Activated T-helper 17 cell treated with anti-CD3 and anti-CD28 coated beads, Interleukin-2, amount 50 U/mL, for 72 hours (primary cell): ENCODE measurements around the gene GLP1R. TPM values are rescaled to one million over a fixed set of nuclear protein-coding genes. Genes with fewer than 3 reads are reported as not detected.
A peak's percentile ranks its signal among the peaks of the same experiment; 100 is the strongest.

Experiments
- ATAC-seq: fragments of 150-1000 bp; cut with Tn5 transposase; replicated peaks from 2 replicates; pipeline ENCODE4 v1.10.0; 2021; ENCODE audit warnings: mild to moderate bottlenecking, moderate library complexity
- H3K27ac Mint-ChIP-seq: one replicate; pipeline ENCODE4 v1.8.0; 2022; ENCODE audit warnings: mixed read lengths
- H3K27me3 Mint-ChIP-seq: one replicate; pipeline ENCODE4 v1.8.0; 2022; ENCODE audit warnings: mixed read lengths
- H3K36me3 Mint-ChIP-seq: one replicate; pipeline ENCODE4 v1.8.0; 2022; ENCODE audit warnings: low read depth, mild to moderate bottlenecking, mixed read lengths
- H3K4me1 Mint-ChIP-seq: one replicate; pipeline ENCODE4 v1.8.0; 2022; ENCODE audit warnings: mixed read lengths
- H3K4me3 Mint-ChIP-seq: one replicate; pipeline ENCODE4 v1.8.0; 2022; ENCODE audit warnings: mild to moderate bottlenecking, mixed read lengths
- H3K9me3 Mint-ChIP-seq: one replicate; pipeline ENCODE4 v1.8.0; 2022; ENCODE audit warnings: mixed read lengths
- total RNA-seq, 2 donors: library from RNA; stranded (reverse); gene quantifications; one replicate each; pipeline ENCODE4 v1.2.3, GENCODE V29; 2022

The GLP1R gene
- not detected for total RNA-seq

- Mint-ChIP-seq H3K9me3 (no peaks in the 10 kb centered on the region), H3K27me3 (peaks cover 38% of the 10 kb centered on the region), H3K4me3 (peak within 1 kb of the TSS; percentile 36), H3K27ac (no peak within 1 kb of the TSS), H3K4me1 (peaks cover 6% of the 10 kb centered on the region), H3K36me3 (no peaks in the 10 kb centered on the region)
- peak; percentile 27 for ATAC-seq
These were observed at the start of gene GLP1R for GRCh38 chr6:39048481-39049399. Gene GLP1R (plus strand): TSS chr6:39048781. CDS start chr6:39048841, 60 bp downstream.

GRCh38 chr6:39003072-39003471 is 45.5 kb upstream of the GLP1R start:
- no peaks in the 10 kb centered on the region for H3K9me3 Mint-ChIP-seq
- peaks cover 28% of the 10 kb centered on the region for H3K27me3 Mint-ChIP-seq
- H3K27ac Mint-ChIP-seq = no peak overlapping the region
- no peaks in the 10 kb centered on the region for H3K4me1 Mint-ChIP-seq
- no peak overlapping the region for H3K4me3 Mint-ChIP-seq
- ATAC-seq = no peak
- H3K36me3 Mint-ChIP-seq = no peaks in the 10 kb centered on the region

GRCh38 chr6:39003492-39003891 is 45.1 kb upstream of the GLP1R start:
- H3K27ac Mint-ChIP-seq = no peak overlapping the region
- no peak overlapping the region for H3K4me3 Mint-ChIP-seq
- no peaks in the 10 kb centered on the region for H3K9me3 Mint-ChIP-seq
- no peaks in the 10 kb centered on the region for H3K4me1 Mint-ChIP-seq
- ATAC-seq = no peak
- peaks cover 32% of the 10 kb centered on the region for H3K27me3 Mint-ChIP-seq
- H3K36me3 Mint-ChIP-seq = no peaks in the 10 kb centered on the region

GRCh38 chr6:39004801-39005200 is 43.8 kb upstream of the GLP1R start:
- Mint-ChIP-seq H3K4me1 (no peaks in the 10 kb centered on the region), H3K36me3 (no peaks in the 10 kb centered on the region), H3K4me3 (no peak overlapping the region), H3K9me3 (no peaks in the 10 kb centered on the region), H3K27me3 (peaks cover 38% of the 10 kb centered on the region), H3K27ac (no peak overlapping the region)
- no peak for ATAC-seq

- no peaks in the 10 kb centered on the region for H3K9me3 Mint-ChIP-seq
- no peak overlapping the region for H3K27ac Mint-ChIP-seq
- no peak overlapping the region for H3K4me3 Mint-ChIP-seq
- H3K36me3 Mint-ChIP-seq = no peaks in the 10 kb centered on the region
- peaks cover 32% of the 10 kb centered on the region for H3K27me3 Mint-ChIP-seq
- ATAC-seq = no peak
- no peaks in the 10 kb centered on the region for H3K4me1 Mint-ChIP-seq
These were observed 42.8 kb upstream of the GLP1R start for GRCh38 chr6:39005774-39006173.

- no peak overlapping the region for H3K4me3 Mint-ChIP-seq
- H3K36me3 Mint-ChIP-seq = no peaks in the 10 kb centered on the region
- peaks cover 35% of the 10 kb centered on the region for H3K27me3 Mint-ChIP-seq
- no peak for ATAC-seq
- no peaks in the 10 kb centered on the region for H3K4me1 Mint-ChIP-seq
- no peak overlapping the region for H3K27ac Mint-ChIP-seq
- no peaks in the 10 kb centered on the region for H3K9me3 Mint-ChIP-seq
These were observed 41.0 kb upstream of the GLP1R start for GRCh38 chr6:39007575-39007974.

- Mint-ChIP-seq H3K4me3 (no peak overlapping the region), H3K27ac (no peak overlapping the region), H3K4me1 (no peaks in the 10 kb centered on the region), H3K9me3 (no peaks in the 10 kb centered on the region), H3K27me3 (peaks cover 39% of the 10 kb centered on the region), H3K36me3 (no peaks in the 10 kb centered on the region)
- no peak for ATAC-seq
These were observed 39.8 kb upstream of the GLP1R start for GRCh38 chr6:39008737-39009136.

GRCh38 chr6:39009476-39009875 is 39.1 kb upstream of the GLP1R start:
- ATAC-seq = no peak
- Mint-ChIP-seq H3K4me1 (no peaks in the 10 kb centered on the region), H3K9me3 (no peaks in the 10 kb centered on the region), H3K27ac (no peak overlapping the region), H3K27me3 (peaks cover 39% of the 10 kb centered on the region), H3K4me3 (no peak overlapping the region), H3K36me3 (no peaks in the 10 kb centered on the region)

GRCh38 chr6:39016839-39017546 is 31.6 kb upstream of the GLP1R start:
- Mint-ChIP-seq H3K27me3 (peaks cover 15% of the 10 kb centered on the region), H3K9me3 (no peaks in the 10 kb centered on the region), H3K4me1 (no peaks in the 10 kb centered on the region), H3K4me3 (no peak overlapping the region), H3K27ac (no peak overlapping the region), H3K36me3 (no peaks in the 10 kb centered on the region)
- ATAC-seq = no peak

GRCh38 chr6:39017547-39017880 is 31.1 kb upstream of the GLP1R start:
- no peak for ATAC-seq
- Mint-ChIP-seq H3K9me3 (no peaks in the 10 kb centered on the region), H3K4me3 (no peak overlapping the region), H3K4me1 (no peaks in the 10 kb centered on the region), H3K27ac (no peak overlapping the region), H3K36me3 (no peaks in the 10 kb centered on the region), H3K27me3 (peaks cover 10% of the 10 kb centered on the region)

GRCh38 chr6:39018103-39018502 is 30.5 kb upstream of the GLP1R start:
- ATAC-seq = no peak
- Mint-ChIP-seq H3K27ac (no peak overlapping the region), H3K27me3 (peaks cover 10% of the 10 kb centered on the region), H3K4me3 (no peak overlapping the region), H3K4me1 (no peaks in the 10 kb centered on the region), H3K9me3 (no peaks in the 10 kb centered on the region), H3K36me3 (no peaks in the 10 kb centered on the region)

GRCh38 chr6:39020136-39020535 is 28.4 kb upstream of the GLP1R start:
- no peaks in the 10 kb centered on the region for H3K36me3 Mint-ChIP-seq
- H3K9me3 Mint-ChIP-seq = no peaks in the 10 kb centered on the region
- H3K27ac Mint-ChIP-seq = no peak overlapping the region
- H3K4me3 Mint-ChIP-seq = no peak overlapping the region
- H3K4me1 Mint-ChIP-seq = no peaks in the 10 kb centered on the region
- peaks cover 9% of the 10 kb centered on the region for H3K27me3 Mint-ChIP-seq
- ATAC-seq = no peak

GRCh38 chr6:39021041-39021440 is 27.5 kb upstream of the GLP1R start:
- H3K4me3 Mint-ChIP-seq = no peak overlapping the region
- H3K36me3 Mint-ChIP-seq = no peaks in the 10 kb centered on the region
- no peak overlapping the region for H3K27ac Mint-ChIP-seq
- ATAC-seq = no peak
- no peaks in the 10 kb centered on the region for H3K9me3 Mint-ChIP-seq
- H3K4me1 Mint-ChIP-seq = no peaks in the 10 kb centered on the region
- peaks cover 7% of the 10 kb centered on the region for H3K27me3 Mint-ChIP-seq

GRCh38 chr6:39021779-39022178 is 26.8 kb upstream of the GLP1R start:
- H3K36me3 Mint-ChIP-seq = no peaks in the 10 kb centered on the region
- H3K27me3 Mint-ChIP-seq = peaks cover 10% of the 10 kb centered on the region
- no peak for ATAC-seq
- H3K27ac Mint-ChIP-seq = no peak overlapping the region
- no peaks in the 10 kb centered on the region for H3K4me1 Mint-ChIP-seq
- H3K4me3 Mint-ChIP-seq = no peak overlapping the region
- H3K9me3 Mint-ChIP-seq = no peaks in the 10 kb centered on the region

- Mint-ChIP-seq H3K36me3 (no peaks in the 10 kb centered on the region), H3K9me3 (no peaks in the 10 kb centered on the region), H3K4me3 (no peak overlapping the region), H3K4me1 (no peaks in the 10 kb centered on the region), H3K27me3 (peaks cover 24% of the 10 kb centered on the region), H3K27ac (no peak overlapping the region)
- ATAC-seq = no peak
These were observed 22.4 kb upstream of the GLP1R start for GRCh38 chr6:39026175-39026574.
